Naive B cell (primary cell): ENCODE measurements around the gene GBX1. TPM values are rescaled to one million over a fixed set of nuclear protein-coding genes. Genes with fewer than 3 reads are reported as not detected.
A peak's percentile ranks its signal among the peaks of the same experiment; 100 is the strongest.

Experiments
- ATAC-seq, 2 donors: fragments of 150-1000 bp; cut with Tn5 transposase; 2 replicates each; pipeline ENCODE4 v1.10.0; 2021; ENCODE audit warnings: low read depth in 2 of 2, mild to moderate bottlenecking in 2 of 2, moderate library complexity in 2 of 2
- DNase-seq: peaks from one replicate; pipeline ENCODE4 v3.0.0; 2022
- H3K27ac Mint-ChIP-seq, 6 donors: one replicate each; pipeline ENCODE4 v1.8.0; 2020 to 2022; ENCODE audit warnings: mild to moderate bottlenecking in 6 of 6, mixed read lengths in 6 of 6, moderate library complexity in 5 of 6, inconsistent platforms in 2 of 6
- H3K27me3 Mint-ChIP-seq, 3 donors: one replicate each; pipeline ENCODE4 v1.8.0; 2021 to 2022; ENCODE audit warnings: mixed read lengths in 3 of 3, mild to moderate bottlenecking in 1 of 3
- H3K36me3 Mint-ChIP-seq, 2 donors: one replicate each; pipeline ENCODE4 v1.8.0; 2020 to 2022; ENCODE audit warnings: mixed read lengths in 2 of 2, inconsistent platforms in 1 of 2, mild to moderate bottlenecking in 1 of 2
- H3K4me1 Mint-ChIP-seq, 3 donors: one replicate each; pipeline ENCODE4 v1.8.0; 2020 to 2022; ENCODE audit warnings: mixed read lengths in 3 of 3, inconsistent platforms in 1 of 3, mild to moderate bottlenecking in 1 of 3, moderate library complexity in 1 of 3
- H3K4me3 Mint-ChIP-seq, 8 donors: one replicate each; pipeline ENCODE4 v1.8.0; 2020 to 2022; ENCODE audit warnings: mild to moderate bottlenecking in 8 of 8, mixed read lengths in 8 of 8, moderate library complexity in 8 of 8, inconsistent platforms in 2 of 8
- H3K9me3 Mint-ChIP-seq, 7 donors: one replicate each; pipeline ENCODE4 v1.8.0; 2020 to 2022; ENCODE audit warnings: mixed read lengths in 7 of 7, mild to moderate bottlenecking in 5 of 7, inconsistent platforms in 2 of 7, moderate library complexity in 1 of 7
- polyA plus RNA-seq, 6 donors: library from polyadenylated mRNA; unstranded; fragments of 300-500 nt; fragmentation: Illumina TruSeq; gene quantifications; one replicate each; pipeline ENCODE4 v1.2.3, GENCODE V29; 2021; ENCODE audit warnings: low read depth in 6 of 6

The GBX1 gene
- polyA plus RNA-seq, 6 donors from 2014 or later: not detected

DNA sequence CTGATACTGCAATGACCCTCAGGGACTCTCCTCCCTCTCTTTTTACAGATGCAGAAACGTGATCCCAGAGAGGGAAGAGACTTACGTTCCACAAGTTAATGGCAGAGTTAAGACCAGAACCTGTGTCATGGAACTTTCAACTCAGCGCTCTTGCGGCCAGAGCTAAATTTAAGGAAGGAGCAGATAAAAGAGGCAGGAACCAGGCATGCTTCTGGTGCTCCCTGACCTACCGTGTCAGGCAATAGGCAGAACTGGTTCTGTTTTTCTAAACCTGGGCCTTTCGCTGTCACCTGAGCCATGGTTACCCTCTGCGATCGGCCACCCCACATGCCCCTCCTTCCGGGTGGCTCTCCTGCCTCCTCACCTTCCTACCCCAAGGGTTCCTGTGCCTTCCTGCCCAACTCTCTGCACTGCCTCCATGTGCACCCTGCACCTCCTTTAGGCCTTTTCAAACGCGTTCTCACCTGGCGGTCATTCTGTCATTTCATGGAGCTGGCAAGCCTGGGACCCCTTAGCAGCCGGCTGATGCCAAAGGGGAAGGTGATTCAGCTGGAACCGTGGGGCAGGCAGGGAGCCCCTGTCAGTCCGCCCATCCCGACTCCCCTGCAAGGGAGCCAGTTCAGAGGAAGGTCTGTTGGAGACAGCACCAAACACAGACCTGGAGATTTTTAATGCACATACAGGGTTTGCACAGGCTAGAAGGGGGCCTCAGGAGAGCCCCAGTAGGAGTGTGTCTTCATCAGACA lies 7.7 kb upstream of the GBX1 start:
- Mint-ChIP-seq H3K27ac (no peak overlapping the region), H3K4me1 (peaks cover 8 to 15% (median 14%) of the 10 kb centered on the region in 3 donors), H3K27me3 (peaks cover 33 to 81% (median 76%) of the 10 kb centered on the region in 3 donors), H3K4me3 (peak overlapping the region in 1 of 8 donors; percentile 52), H3K36me3 (no peaks in the 10 kb centered on the region), H3K9me3 (peaks cover 0 to 9% (median 2%) of the 10 kb centered on the region in 7 donors)
- ATAC-seq: no peak
- no peak for DNase-seq

DNA sequence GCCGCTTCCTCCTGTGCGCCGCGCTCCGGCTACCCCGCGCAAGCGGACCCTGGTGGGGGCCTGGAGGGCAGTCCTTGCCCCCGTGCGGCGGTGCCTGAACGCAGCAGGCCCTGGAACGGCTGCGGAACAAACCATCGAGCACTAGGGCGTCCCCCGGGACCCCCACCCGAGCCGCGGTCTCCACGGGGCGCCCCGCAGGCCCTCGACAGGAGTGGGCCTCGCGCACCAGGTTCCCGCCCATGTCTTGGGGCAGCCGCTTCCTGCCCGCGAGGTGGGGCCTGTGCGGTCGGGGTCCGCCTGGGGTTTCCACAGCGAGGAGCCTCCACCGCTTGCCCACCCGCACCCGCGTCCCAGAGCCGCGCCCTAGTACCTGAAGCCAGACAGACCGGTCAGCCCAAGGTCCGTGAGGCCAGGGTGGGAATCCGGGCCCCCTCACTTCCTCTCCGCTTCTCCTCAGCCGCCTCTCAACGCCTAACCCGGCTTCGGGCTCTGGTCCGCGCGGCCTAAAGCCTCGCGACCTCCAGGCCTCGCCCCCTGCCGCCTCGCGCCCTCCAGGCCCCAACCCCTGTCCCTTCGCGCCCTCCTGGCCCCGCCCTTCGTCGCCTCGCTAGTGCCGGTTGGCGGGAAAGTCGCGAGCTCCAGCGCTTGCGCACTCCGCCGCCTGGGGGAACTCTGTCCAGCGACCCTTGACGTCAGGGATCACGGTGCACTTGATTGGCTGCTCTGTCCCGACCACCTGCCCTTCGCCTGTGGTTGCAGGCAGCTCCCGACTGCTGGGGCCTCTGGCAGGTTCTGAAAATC lies 7.0 kb upstream of the GBX1 start:
- DNase-seq (peak; percentile 22), ATAC-seq (peak; percentile 52 to 64)
- Mint-ChIP-seq H3K9me3 (peaks cover 0 to 9% (median 2%) of the 10 kb centered on the region in 7 donors), H3K4me1 (peaks cover 8 to 15% (median 14%) of the 10 kb centered on the region in 3 donors), H3K27ac (no peak overlapping the region), H3K36me3 (no peaks in the 10 kb centered on the region), H3K4me3 (no peak overlapping the region), H3K27me3 (peaks cover 40 to 83% (median 77%) of the 10 kb centered on the region in 3 donors)

DNA sequence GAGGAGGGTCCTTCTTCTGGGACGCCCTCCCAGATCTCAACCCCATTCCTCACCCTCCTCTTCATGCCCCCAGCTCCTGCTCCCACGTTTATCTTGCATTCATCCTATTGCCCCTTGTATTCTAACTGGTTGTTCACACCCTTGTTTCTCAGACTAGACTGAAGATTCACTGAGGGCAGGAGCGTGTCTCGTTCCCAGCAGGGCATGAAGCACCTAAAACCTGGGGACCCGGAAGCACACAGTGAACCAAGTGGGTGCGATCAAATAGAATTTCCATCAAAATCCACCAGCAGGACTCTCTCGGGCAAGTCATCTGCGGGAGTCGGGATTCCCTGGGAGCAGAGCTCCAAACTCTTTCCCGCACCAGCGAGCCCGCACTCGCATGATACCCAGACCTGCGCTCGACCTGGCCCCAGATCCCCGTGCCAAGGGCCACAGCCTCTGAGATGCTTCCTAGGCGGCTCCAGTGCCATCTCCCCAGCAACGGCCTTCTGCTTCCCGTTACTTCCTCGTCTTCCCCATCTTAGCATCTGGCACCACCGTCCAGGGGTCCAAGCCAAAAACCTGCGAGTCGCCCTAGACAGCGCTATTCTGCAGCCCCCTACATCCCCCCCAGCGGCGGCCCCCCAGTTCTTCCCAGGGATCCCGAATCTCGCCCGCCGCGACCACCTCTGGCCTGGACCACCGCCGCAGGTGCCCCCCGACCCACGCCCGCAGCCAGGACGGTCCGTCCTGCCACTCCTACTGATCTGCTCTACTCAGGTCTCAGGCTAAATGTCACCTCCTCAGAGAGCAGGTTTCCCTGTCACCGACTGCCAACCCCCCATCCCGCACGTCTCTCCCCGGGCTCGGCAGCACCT lies 6.1 kb upstream of the GBX1 start:
- DNase-seq (no peak), ATAC-seq (no peak)
- Mint-ChIP-seq H3K4me1 (peaks cover 10 to 17% (median 14%) of the 10 kb centered on the region in 3 donors), H3K4me3 (peak overlapping the region in 1 of 8 donors; percentile 30), H3K9me3 (peaks cover 0 to 9% (median 2%) of the 10 kb centered on the region in 7 donors), H3K36me3 (no peaks in the 10 kb centered on the region), H3K27ac (no peak overlapping the region), H3K27me3 (peaks cover 49 to 86% (median 78%) of the 10 kb centered on the region in 3 donors)

DNA sequence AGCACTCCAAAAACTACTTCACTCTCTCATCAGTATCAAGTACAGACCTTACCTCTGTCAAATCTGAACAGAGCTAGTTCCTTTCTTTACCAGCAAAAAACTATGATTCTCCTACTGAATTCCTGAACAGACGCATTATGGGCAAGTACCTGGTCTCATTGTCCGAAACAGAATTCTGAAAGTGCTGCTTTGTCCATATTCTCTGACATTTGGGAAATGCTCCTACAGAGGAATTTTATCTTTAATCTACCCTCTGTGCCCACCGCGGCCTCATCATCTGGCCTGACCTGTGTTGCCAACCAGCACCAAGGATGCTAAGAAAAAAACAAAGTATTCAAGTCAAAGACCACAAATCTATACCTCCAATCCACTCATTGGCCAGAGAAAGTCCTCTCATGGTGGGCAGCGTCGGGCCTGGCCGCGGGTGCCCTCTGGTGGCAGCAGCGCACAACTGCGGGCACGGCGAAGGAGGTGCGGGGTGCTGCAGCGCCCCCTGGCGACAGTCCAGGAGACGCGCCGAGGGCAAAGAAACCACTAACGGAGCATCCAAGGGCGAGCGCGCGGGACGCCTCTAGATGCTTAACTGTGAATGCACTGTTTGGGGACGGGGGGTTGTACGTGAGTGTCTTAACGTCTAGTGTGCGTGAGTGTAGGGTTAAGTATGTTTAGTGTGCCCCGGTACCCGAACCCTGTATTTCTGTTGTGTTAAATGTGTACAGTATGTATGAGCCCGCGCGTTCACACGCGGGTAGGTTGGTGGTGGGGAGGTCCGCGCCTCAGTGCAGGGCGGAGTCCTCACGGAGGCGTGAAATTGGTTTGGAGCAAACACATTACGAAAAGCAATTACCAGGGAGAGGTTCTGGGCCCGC lies 5.0 kb upstream of the GBX1 start:
- H3K4me1 Mint-ChIP-seq: peaks cover 16 to 22% (median 16%) of the 10 kb centered on the region in 3 donors
- ATAC-seq (peak; percentile 51 to 62), DNase-seq (peak; percentile 67)
- peaks cover 0 to 9% (median 2%) of the 10 kb centered on the region in 7 donors for H3K9me3 Mint-ChIP-seq
- H3K27ac Mint-ChIP-seq: peak overlapping the region in 2 of 6 donors; percentile 36 to 58
- peaks cover 50 to 83% (median 74%) of the 10 kb centered on the region in 3 donors for H3K27me3 Mint-ChIP-seq
- H3K36me3 Mint-ChIP-seq: no peaks in the 10 kb centered on the region
- H3K4me3 Mint-ChIP-seq: peak overlapping the region in 4 of 8 donors; percentile 5 to 60 (median 27)

DNA sequence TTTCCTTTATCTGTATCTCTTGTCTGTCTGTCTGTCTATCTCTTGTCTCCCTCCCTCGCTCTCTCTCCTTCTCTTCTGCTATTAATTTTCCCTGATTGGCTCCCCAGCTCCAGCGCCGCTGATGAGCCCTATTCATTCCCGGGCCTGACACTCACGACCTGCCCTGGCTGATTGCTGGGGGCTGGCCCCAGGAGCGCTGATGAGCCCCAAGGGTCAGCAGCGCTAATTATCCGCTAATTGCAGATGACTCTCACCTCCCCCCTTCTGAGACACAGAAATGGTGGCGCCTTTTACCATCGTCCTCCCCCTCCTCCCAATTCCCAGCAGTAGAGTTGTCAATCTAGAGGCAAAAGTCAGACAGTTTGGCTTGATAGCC lies 1.3 kb upstream of the GBX1 start:
- Mint-ChIP-seq H3K4me1 (peaks cover 19 to 22% (median 20%) of the 10 kb centered on the region in 3 donors), H3K36me3 (no peaks in the 10 kb centered on the region), H3K27ac (peak overlapping the region in 1 of 6 donors; percentile 36), H3K27me3 (peaks cover 41 to 56% (median 53%) of the 10 kb centered on the region in 3 donors), H3K4me3 (peak overlapping the region in 7 of 8 donors; percentile 33 to 84 (median 78)), H3K9me3 (peaks cover 0 to 9% (median 0%) of the 10 kb centered on the region in 7 donors)
- ATAC-seq (no peak), DNase-seq (no peak)

DNA sequence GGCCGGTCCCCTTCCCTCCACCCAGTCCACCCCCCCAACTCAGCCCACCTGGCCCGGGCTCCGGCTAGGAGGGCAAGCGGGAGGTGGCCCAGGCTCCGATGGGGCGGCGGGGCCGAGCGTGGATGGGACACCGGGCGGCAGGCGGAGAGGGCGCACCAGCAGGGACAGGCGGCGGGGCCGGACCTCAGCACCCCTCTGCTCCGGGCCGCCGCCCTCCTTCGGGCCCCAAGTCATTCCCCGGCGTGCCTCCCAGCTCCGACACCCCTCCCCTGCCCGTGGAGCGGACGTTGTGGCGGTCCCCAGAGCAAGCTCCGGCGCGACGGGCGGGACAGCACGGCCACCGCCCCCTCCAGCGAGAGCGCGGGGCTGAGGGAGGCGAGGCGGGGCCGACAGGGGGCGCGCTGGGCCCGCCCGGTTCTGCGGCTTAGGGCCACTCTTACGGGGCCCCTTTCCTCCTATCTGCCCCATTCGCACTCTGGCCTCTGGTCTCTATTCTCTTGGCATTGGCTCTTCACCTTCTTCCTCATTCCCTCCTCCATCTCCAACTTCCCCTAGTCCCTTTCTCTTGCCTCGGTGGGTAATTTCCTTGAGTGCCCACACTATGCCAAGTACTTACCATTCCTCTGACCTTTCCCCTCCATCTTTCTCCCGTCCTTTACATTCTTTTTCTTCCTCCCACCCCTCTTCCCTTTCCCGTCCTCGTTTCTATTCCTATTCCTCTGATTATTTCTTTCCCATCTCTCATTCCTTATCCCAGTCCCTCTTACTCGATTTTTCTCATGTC lies 701 bp upstream of the GBX1 start:
- Mint-ChIP-seq H3K36me3 (no peaks in the 10 kb centered on the region), H3K27ac (peak overlapping the region in 2 of 6 donors; percentile 36 to 47)

DNA sequence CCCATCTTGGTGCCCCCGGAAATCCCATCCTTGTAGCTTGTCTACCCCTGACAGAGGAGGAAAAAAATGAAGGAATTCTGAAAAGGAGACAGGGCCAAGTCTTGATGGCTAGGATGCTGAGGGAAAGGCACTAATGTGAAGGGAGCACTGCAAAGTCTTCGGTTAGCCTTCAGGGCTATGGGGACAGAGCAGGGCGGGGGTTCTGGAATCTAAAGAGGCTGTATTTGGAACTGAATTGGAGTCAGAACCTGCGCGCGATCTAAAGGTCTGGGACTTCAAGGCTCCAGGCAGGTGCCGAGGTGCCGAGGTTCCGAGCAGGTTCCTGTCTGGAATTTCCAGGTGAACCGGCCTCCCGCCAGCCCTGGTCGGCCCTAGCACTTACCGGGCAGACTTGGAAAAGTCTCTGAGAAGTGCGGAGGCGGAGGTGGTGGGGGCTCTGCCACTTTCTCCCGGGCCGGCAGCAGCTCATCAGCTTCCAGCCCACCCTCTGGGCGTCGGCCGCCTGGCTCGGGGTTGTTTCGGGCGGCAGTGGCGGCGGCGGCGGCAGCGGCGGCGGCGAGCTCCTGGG lies 781 bp downstream of the GBX1 start:
- no peak for DNase-seq
- no peaks in the 10 kb centered on the region for H3K36me3 Mint-ChIP-seq
- no peak overlapping the region for H3K27ac Mint-ChIP-seq
- no peaks in the 10 kb centered on the region for H3K9me3 Mint-ChIP-seq
- no peak for ATAC-seq
- H3K4me3 Mint-ChIP-seq: peak overlapping the region; percentile 40 to 83 (median 72)
- peaks cover 31 to 38% (median 35%) of the 10 kb centered on the region in 3 donors for H3K27me3 Mint-ChIP-seq
- H3K4me1 Mint-ChIP-seq: peaks cover 8 to 12% (median 11%) of the 10 kb centered on the region in 3 donors

More for the DNA sequence above, 701 bp upstream of the GBX1 start:
- Mint-ChIP-seq H3K27me3 (peaks cover 41 to 50% (median 48%) of the 10 kb centered on the region in 3 donors), H3K4me1 (peaks cover 15 to 20% (median 19%) of the 10 kb centered on the region in 3 donors), H3K4me3 (peak overlapping the region; percentile 33 to 84 (median 74)), H3K9me3 (peaks cover 0 to 9% (median 0%) of the 10 kb centered on the region in 7 donors)
- ATAC-seq (peak; percentile 76 to 78), DNase-seq (peak; percentile 56)

DNA sequence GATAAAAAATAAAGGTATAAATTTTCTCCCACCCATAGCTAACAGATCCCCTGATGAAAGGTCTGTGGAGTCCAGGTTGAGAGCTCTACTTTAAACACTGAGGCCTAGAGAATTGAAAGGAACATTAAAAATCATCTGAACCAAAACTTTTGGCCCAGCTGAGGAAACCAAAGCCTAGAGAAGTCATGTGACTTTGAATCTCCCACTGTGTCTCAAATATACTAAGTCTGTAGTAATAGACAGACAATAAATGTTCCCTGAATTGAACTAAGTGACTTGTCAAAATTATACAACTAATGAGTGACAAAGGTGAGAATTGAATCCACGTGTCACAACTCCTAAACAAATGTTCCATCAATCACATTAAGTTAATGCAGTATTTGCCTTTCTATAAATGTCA lies 5.7 kb downstream of the GBX1 start:
- DNase-seq (no peak), ATAC-seq (no peak)
- no peak overlapping the region for H3K27ac Mint-ChIP-seq
- no peak overlapping the region for H3K4me3 Mint-ChIP-seq
- H3K36me3 Mint-ChIP-seq: no peaks in the 10 kb centered on the region
- H3K9me3 Mint-ChIP-seq: no peaks in the 10 kb centered on the region
- H3K27me3 Mint-ChIP-seq: peaks cover 7 to 16% (median 11%) of the 10 kb centered on the region in 3 donors
- H3K4me1 Mint-ChIP-seq: peaks cover 4 to 5% (median 4%) of the 10 kb centered on the region in 3 donors

DNA sequence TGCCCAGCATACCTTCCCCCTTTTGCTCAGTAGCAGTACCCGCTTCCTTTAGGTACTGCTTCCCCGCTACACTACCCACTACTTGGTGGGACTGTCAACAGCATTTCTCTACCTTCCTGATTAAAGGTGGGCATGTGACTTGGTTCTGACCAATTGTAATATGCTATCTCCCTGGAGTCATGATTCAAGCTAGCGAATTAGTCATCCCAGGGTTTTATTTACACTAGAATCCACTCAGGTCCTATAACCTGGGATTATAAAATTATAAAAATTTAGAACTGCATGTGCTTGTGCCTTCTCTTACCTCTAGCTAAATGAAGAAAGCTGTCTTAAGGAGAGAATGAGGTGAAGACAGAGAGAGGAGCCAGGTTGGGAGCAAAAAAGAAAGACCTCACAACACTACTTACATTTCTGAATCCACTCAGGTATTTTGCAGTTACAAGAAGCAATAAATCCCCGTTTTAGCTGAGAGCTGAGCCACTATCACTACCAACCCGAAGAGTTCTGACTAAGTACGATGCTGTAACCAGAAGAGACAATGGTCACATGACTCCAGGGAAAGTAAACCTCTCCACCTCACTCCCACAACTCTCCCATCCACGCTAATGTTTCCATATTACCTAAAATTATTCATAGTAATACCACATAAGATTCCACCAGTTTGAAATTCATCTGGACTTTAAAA lies 9.7 kb downstream of the GBX1 start:
- H3K27ac Mint-ChIP-seq: peak overlapping the region in 1 of 6 donors; percentile 41
- H3K27me3 Mint-ChIP-seq: peaks cover 16 to 28% (median 27%) of the 10 kb centered on the region in 3 donors
- no peaks in the 10 kb centered on the region for H3K4me1 Mint-ChIP-seq
- no peak for DNase-seq
- ATAC-seq: no peak
- no peaks in the 10 kb centered on the region for H3K9me3 Mint-ChIP-seq
- H3K4me3 Mint-ChIP-seq: no peak overlapping the region
- no peaks in the 10 kb centered on the region for H3K36me3 Mint-ChIP-seq

DNA sequence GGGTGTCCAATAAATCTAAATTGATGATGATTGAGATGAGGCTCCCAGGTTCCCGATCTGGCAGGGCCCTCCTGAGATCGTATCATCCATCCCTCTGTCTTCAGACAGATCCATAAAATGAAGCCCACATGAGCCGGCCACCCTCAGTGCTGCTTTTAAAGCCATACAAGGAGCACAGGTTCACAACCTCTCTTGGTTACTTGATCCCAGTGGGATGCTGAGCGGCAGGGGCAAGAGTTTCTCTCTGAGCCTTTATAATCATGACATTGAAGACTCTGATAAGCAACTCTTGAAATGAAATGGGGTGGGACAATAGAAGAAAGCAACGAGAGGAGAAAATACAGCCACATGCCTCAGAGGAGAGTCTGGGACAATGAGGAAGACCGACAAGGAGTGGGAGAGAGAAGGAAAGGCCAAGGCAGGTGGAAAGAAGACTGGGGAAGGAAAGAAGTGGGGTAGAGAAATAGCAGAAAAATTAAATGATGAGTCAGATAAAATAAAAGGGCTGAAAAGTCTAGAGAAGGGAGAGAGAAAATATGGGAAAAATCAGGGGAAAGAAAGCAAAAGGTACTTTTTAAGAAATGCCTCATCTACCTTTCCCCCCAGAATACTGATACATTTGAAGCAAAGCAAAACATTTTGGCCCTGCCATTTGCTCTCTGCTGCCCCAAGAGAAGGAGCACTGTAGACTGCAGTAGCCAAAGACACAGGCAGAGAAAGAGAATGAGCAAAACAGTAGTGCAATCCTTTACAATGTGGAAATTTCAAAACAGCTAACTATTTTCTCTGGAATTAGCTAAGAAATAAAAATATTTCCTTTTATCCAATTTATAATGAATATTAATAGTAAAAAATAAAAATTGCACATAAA lies 14.6 kb downstream of the GBX1 start:
- Mint-ChIP-seq H3K27ac (no peak overlapping the region), H3K4me3 (no peak overlapping the region), H3K4me1 (no peaks in the 10 kb centered on the region), H3K36me3 (no peaks in the 10 kb centered on the region), H3K27me3 (peaks cover 17 to 40% (median 34%) of the 10 kb centered on the region in 3 donors), H3K9me3 (no peaks in the 10 kb centered on the region)
- DNase-seq: no peak
- ATAC-seq: no peak
